ENCODE data around the gene ALCAM. TPM values are rescaled to one million over a fixed set of nuclear protein-coding genes. Genes with fewer than 3 reads are reported as not detected.

Gene ALCAM
- polyA plus RNA-seq, 3 donors from 2014 or later, result 0.72 to 4.9 (median 2.8) TPM

GRCh38 chr3:105409364-105409763 is 42.7 kb downstream of the ALCAM start:
- Mint-ChIP-seq H3K4me3 (no peak overlapping the region), H3K27me3 (ENCODE audit: low read depth in 3 of 3) (peaks cover 0 to 2% (median 0%) of the 10 kb centered on the region in 3 donors), H3K36me3 (no peaks in the 10 kb centered on the region), H3K27ac (no peak overlapping the region), H3K4me1 (no peaks in the 10 kb centered on the region), H3K9me3 (peaks cover 0 to 17% (median 2%) of the 10 kb centered on the region in 6 donors)
- DNase-seq, result no peak

- no peak overlapping the region for H3K27ac Mint-ChIP-seq
- peaks cover 0 to 1% (median 0%) of the 10 kb centered on the region in 6 donors for H3K9me3 Mint-ChIP-seq
- no peak overlapping the region for H3K4me3 Mint-ChIP-seq
- H3K4me1 Mint-ChIP-seq, result no peaks in the 10 kb centered on the region
- DNase-seq, result no peak
- no peaks in the 10 kb centered on the region for H3K27me3 Mint-ChIP-seq (ENCODE audit: low read depth in 3 of 3)
- H3K36me3 Mint-ChIP-seq, result no peaks in the 10 kb centered on the region
Measured at GRCh38 chr3:105413343-105413887, 46.7 kb downstream of the ALCAM start.

- H3K36me3 Mint-ChIP-seq, result no peaks in the 10 kb centered on the region
- no peaks in the 10 kb centered on the region for H3K27me3 Mint-ChIP-seq (ENCODE audit: low read depth in 3 of 3)
- H3K27ac Mint-ChIP-seq, result no peak overlapping the region
- DNase-seq, result no peak
- H3K4me1 Mint-ChIP-seq, result no peaks in the 10 kb centered on the region
- peaks cover 0 to 1% (median 0%) of the 10 kb centered on the region in 6 donors for H3K9me3 Mint-ChIP-seq
- no peak overlapping the region for H3K4me3 Mint-ChIP-seq
Measured at GRCh38 chr3:105414841-105415240, 48.1 kb downstream of the ALCAM start.

- H3K36me3 Mint-ChIP-seq, result no peaks in the 10 kb centered on the region
- no peaks in the 10 kb centered on the region for H3K4me1 Mint-ChIP-seq
Measured at GRCh38 chr3:105415951-105416350, 49.2 kb downstream of the ALCAM start.

GRCh38 chr3:105417525-105418289 is 51.0 kb downstream of the ALCAM start:
- H3K27me3 Mint-ChIP-seq (ENCODE audit: low read depth in 3 of 3), result no peaks in the 10 kb centered on the region
- DNase-seq, result no peak
- no peak overlapping the region for H3K4me3 Mint-ChIP-seq
- no peak overlapping the region for H3K27ac Mint-ChIP-seq
- peaks cover 0 to 1% (median 0%) of the 10 kb centered on the region in 6 donors for H3K9me3 Mint-ChIP-seq
- no peaks in the 10 kb centered on the region for H3K4me1 Mint-ChIP-seq
- H3K36me3 Mint-ChIP-seq, result no peaks in the 10 kb centered on the region

More at GRCh38 chr3:105415951-105416350, 49.2 kb downstream of the ALCAM start:
- Mint-ChIP-seq H3K27ac (no peak overlapping the region), H3K27me3 (ENCODE audit: low read depth in 3 of 3) (no peaks in the 10 kb centered on the region), H3K4me3 (no peak overlapping the region), H3K9me3 (peaks cover 0 to 1% (median 0%) of the 10 kb centered on the region in 6 donors)
- DNase-seq, result no peak

- no peak overlapping the region for H3K27ac Mint-ChIP-seq
- H3K27me3 Mint-ChIP-seq (ENCODE audit: low read depth in 3 of 3), result no peaks in the 10 kb centered on the region
- H3K4me1 Mint-ChIP-seq, result no peaks in the 10 kb centered on the region
- no peak for DNase-seq
- H3K9me3 Mint-ChIP-seq, result no peaks in the 10 kb centered on the region
- no peak overlapping the region for H3K4me3 Mint-ChIP-seq
- H3K36me3 Mint-ChIP-seq, result no peaks in the 10 kb centered on the region
Measured at GRCh38 chr3:105422645-105423044, 55.9 kb downstream of the ALCAM start.

- H3K27me3 Mint-ChIP-seq (ENCODE audit: low read depth in 3 of 3), result peaks cover 0 to under 1% (median 0%) of the 10 kb centered on the region in 3 donors
- H3K27ac Mint-ChIP-seq, result no peak overlapping the region
- H3K9me3 Mint-ChIP-seq, result no peaks in the 10 kb centered on the region
- no peaks in the 10 kb centered on the region for H3K4me1 Mint-ChIP-seq
- no peak overlapping the region for H3K4me3 Mint-ChIP-seq
- no peak for DNase-seq
- no peaks in the 10 kb centered on the region for H3K36me3 Mint-ChIP-seq
Measured at GRCh38 chr3:105423397-105423796, 56.7 kb downstream of the ALCAM start.

- H3K36me3 Mint-ChIP-seq, result no peaks in the 10 kb centered on the region
- H3K27ac Mint-ChIP-seq, result no peak overlapping the region
- no peak overlapping the region for H3K4me3 Mint-ChIP-seq
- DNase-seq, result no peak
- no peaks in the 10 kb centered on the region for H3K4me1 Mint-ChIP-seq
- H3K9me3 Mint-ChIP-seq, result no peaks in the 10 kb centered on the region
- H3K27me3 Mint-ChIP-seq (ENCODE audit: low read depth in 3 of 3), result peaks cover 0 to 5% (median 0%) of the 10 kb centered on the region in 3 donors
Measured at GRCh38 chr3:105424412-105425152, 57.9 kb downstream of the ALCAM start.

- no peaks in the 10 kb centered on the region for H3K36me3 Mint-ChIP-seq
- H3K4me3 Mint-ChIP-seq, result no peak overlapping the region
- H3K9me3 Mint-ChIP-seq, result no peaks in the 10 kb centered on the region
- no peak for DNase-seq
- no peaks in the 10 kb centered on the region for H3K4me1 Mint-ChIP-seq
- peaks cover 0 to 5% (median 0%) of the 10 kb centered on the region in 3 donors for H3K27me3 Mint-ChIP-seq (ENCODE audit: low read depth in 3 of 3)
- no peak overlapping the region for H3K27ac Mint-ChIP-seq
Measured at GRCh38 chr3:105425153-105425502, 58.4 kb downstream of the ALCAM start.

GRCh38 chr3:105427332-105427731 is 60.6 kb downstream of the ALCAM start:
- Mint-ChIP-seq H3K27me3 (ENCODE audit: low read depth in 3 of 3) (peaks cover 0 to 5% (median 3%) of the 10 kb centered on the region in 3 donors), H3K9me3 (no peaks in the 10 kb centered on the region), H3K4me3 (no peak overlapping the region)

GRCh38 chr3:105429034-105429762 is 62.5 kb downstream of the ALCAM start:
- no peak for DNase-seq
- H3K36me3 Mint-ChIP-seq, result no peaks in the 10 kb centered on the region
- no peak overlapping the region for H3K27ac Mint-ChIP-seq
- H3K27me3 Mint-ChIP-seq (ENCODE audit: low read depth in 3 of 3), result peaks cover 0 to 5% (median 3%) of the 10 kb centered on the region in 3 donors
- no peaks in the 10 kb centered on the region for H3K4me1 Mint-ChIP-seq
- no peak overlapping the region for H3K4me3 Mint-ChIP-seq
- H3K9me3 Mint-ChIP-seq, result no peaks in the 10 kb centered on the region

More at GRCh38 chr3:105427332-105427731, 60.6 kb downstream of the ALCAM start:
- Mint-ChIP-seq H3K36me3 (no peaks in the 10 kb centered on the region), H3K4me1 (no peaks in the 10 kb centered on the region), H3K27ac (no peak overlapping the region)
- DNase-seq, result no peak

GRCh38 chr3:105430455-105430854 is 63.7 kb downstream of the ALCAM start:
- H3K27me3 Mint-ChIP-seq (ENCODE audit: low read depth in 3 of 3), result peaks cover 0 to 5% (median 3%) of the 10 kb centered on the region in 3 donors
- H3K4me1 Mint-ChIP-seq, result no peaks in the 10 kb centered on the region
- H3K36me3 Mint-ChIP-seq, result no peaks in the 10 kb centered on the region
- no peak overlapping the region for H3K27ac Mint-ChIP-seq
- H3K9me3 Mint-ChIP-seq, result no peaks in the 10 kb centered on the region
- H3K4me3 Mint-ChIP-seq, result no peak overlapping the region
- no peak for DNase-seq

GRCh38 chr3:105431200-105431599 is 64.5 kb downstream of the ALCAM start:
- H3K27me3 Mint-ChIP-seq (ENCODE audit: low read depth in 3 of 3), result peaks cover 0 to 5% (median 3%) of the 10 kb centered on the region in 3 donors

More at GRCh38 chr3:105431200-105431599, 64.5 kb downstream of the ALCAM start:
- Mint-ChIP-seq H3K4me1 (no peaks in the 10 kb centered on the region), H3K4me3 (no peak overlapping the region), H3K36me3 (no peaks in the 10 kb centered on the region), H3K27ac (no peak overlapping the region), H3K9me3 (no peaks in the 10 kb centered on the region)
- DNase-seq, result no peak
